GM18907 (cell line): Measurements from ENCODE around the gene DHRS7.
"Not testable (repeated sequence)": the region's sequence is repeated elsewhere in the genome, so short reads cannot be mapped to it uniquely, and the experiment has no call there.

Experiments
- ATAC-seq: cut with Tn5 transposase; IDR thresholded peaks from one replicate; pipeline ENCODE4 v1.9.1; 2021; ENCODE audit warnings: mild to moderate bottlenecking, moderate library complexity; ENCODE audit not compliant: unreplicated experiment

Gene DHRS7

GRCh38 chr14:60151715-60152114, 13.5 kb downstream of the DHRS7 start:
- peak; percentile 95 for ATAC-seq

- no peak for ATAC-seq
These were observed 30.5 kb downstream of the DHRS7 start for GRCh38 chr14:60134702-60135101.

- no peak for ATAC-seq
These were observed 31.7 kb downstream of the DHRS7 start for GRCh38 chr14:60133487-60133886.

DNA sequence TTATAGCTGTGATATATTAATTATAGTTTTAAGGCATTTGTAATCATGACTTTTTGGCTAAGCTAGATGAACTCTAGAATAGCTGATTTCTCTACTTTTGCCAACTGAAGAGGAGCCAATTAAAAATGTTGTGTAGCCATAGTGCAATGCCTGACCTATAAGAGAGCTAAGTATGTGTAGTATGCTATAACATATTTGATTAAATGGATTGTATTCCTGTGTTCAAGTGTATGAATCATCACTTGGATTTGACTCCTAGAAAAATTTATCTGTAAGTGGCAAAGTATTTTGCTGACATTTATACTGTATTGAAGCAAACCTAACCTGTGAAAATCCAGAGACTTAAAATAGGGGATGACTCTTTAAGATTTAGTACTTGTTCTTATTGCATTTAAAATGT, 39.3 kb downstream of the DHRS7 start:
- ATAC-seq = no peak

GRCh38 chr14:60116181-60116580, 49.0 kb downstream of the DHRS7 start:
- ATAC-seq = no peak

- no peak for ATAC-seq
These were observed 50.3 kb downstream of the DHRS7 start for GRCh38 chr14:60114881-60115280.

DNA sequence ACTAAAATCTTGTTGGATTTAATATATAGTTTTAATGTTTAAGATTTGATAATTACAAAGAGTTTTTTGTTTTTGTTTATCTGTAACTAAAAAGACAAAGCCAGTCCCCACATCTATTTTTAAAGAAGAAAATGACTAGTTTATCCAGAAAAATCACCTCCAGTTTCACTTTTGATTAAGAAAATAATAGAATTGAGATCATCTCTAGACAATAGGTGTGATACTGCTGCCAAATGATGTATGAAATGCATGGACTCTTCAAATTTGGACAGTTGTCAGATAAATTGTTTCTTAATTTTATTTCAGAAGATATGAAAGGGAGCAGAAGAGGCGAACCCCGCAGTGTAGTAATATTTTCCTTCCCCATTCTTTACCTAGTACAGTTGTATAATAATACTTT, 53.5 kb downstream of the DHRS7 start:
- no peak for ATAC-seq

GRCh38 chr14:60107477-60107876, 57.7 kb downstream of the DHRS7 start:
- no peak for ATAC-seq

DNA sequence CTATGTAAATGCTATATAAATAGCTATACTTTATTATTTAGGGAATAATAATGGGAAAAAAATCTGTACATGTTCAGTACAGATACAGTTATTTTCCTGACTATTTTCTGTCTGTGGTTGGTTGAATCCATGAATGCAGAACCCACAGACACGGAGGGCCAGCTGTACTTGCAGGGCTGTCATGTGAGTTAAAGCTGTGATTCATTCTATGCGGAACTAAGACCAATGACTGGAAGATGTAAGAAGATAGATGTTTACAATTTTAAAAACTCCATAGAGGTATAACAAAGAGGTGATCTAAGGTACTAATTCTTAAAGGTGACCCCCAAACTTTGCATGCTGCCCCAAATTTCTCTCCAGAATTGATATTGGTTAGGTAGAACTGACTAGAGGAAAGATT, 58.9 kb downstream of the DHRS7 start:
- ATAC-seq = peak; percentile 48

GRCh38 chr14:60102389-60102788, 62.8 kb downstream of the DHRS7 start:
- no peak for ATAC-seq

GRCh38 chr14:60101786-60102185, 63.4 kb downstream of the DHRS7 start:
- no peak for ATAC-seq

DNA sequence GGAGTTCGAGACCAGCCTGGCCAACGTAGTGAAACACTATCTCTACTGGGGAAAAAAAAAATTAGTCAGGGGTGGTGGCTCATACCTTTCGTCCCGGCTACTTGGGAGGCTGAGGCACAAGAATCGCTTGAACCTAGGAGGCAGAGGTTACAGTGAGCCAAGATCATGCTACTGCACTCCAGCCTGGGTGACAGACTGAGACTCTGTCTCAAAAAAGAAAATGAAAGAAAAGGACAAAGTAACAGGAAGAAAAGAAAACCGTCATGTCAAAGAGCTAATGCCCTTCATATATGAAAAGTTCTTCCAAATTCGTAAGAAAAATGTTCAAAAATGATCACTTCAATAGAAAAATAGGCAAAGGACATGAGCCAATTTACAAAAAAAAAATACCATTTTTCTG, 65.3 kb downstream of the DHRS7 start:
- ATAC-seq = not testable (repeated sequence)

- no peak for ATAC-seq
These were observed 67.2 kb downstream of the DHRS7 start for GRCh38 chr14:60097974-60098373.

GRCh38 chr14:60095781-60096450, 69.3 kb downstream of the DHRS7 start:
- no peak for ATAC-seq

DNA sequence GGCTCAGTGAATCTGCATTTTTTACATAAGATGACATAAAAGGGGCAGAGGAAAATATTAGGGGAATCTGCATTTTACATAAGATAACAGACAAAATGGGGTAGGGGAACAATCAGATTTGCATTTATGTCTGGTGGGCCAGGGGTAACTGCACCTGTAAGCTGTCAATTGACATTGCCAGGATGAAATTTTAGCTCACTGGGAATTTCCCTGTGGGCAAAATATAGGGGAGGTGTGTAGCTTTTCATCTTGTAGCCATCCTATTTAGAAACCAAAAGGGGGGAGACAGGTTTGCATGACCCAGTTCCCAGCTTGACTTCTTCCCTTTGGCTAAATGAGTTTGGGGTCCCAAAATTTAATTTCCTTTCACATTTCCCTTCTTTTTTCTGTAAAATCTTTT, 70.0 kb downstream of the DHRS7 start:
- no peak for ATAC-seq

DNA sequence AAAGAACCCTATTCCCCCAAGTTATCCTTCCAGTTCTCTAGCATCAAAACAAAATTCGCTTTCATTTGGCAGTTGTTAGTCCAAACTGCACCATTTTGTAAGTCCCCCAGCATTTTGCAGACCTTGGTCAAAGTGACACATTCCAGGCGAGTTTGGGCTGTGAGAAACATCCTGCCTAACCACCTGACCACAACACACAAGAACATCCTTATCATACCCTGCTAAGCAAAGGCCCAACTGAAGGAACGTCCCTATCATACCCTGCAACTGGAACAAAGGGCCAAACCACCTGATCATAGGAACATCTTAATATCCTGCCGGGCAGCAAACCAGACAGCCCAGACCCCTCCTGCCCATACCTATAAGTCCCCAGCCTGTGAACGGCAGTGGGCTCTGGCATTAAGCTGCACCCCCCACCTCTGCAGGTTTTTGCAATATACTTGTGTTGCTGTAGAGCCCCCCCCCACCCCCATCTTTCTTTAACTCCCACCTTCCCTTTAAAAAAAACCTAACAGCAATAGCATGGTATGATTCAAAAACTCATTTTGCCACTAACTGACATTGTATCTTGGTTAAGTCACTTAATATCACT, 70.8 kb downstream of the DHRS7 start:
- ATAC-seq = no peak
